Calu3 (cell line): ENCODE data around the gene LPGAT1. TPM values are rescaled to one million over a fixed set of nuclear protein-coding genes. Genes with fewer than 3 reads are reported as not detected.

Experiments used
- BruUV-seq: library from RNA; stranded (reverse); fragments of 400-500 nt; replicated peaks from 2 replicates; lab custom pipeline; 2021; lab: Mats Ljungman, UMichigan
- CTCF ChIA-PET: fragments of 300-600 bp; sonication (Branson Sonifier 250); formaldehyde crosslinking; loops from one replicate; lab custom pipeline; 2022; ENCODE audit warnings: antibody characterized with exemption; lab: Charles Lee
- DNase-seq: peaks from one replicate; pipeline ENCODE4 v3.0.0; 2022
- H3K27ac Mint-ChIP-seq: one replicate; pipeline ENCODE4 v1.8.0; 2022; ENCODE audit warnings: mixed read lengths; ENCODE audit not compliant: unreplicated experiment
- H3K27me3 Mint-ChIP-seq: one replicate; pipeline ENCODE4 v1.8.0; 2022; ENCODE audit warnings: mixed read lengths; ENCODE audit not compliant: unreplicated experiment
- H3K36me3 Mint-ChIP-seq: one replicate; pipeline ENCODE4 v1.8.0; 2022; ENCODE audit warnings: mild to moderate bottlenecking, moderate library complexity, mixed read lengths; ENCODE audit not compliant: insufficient read depth, unreplicated experiment
- H3K4me1 Mint-ChIP-seq: one replicate; pipeline ENCODE4 v1.8.0; 2022; ENCODE audit warnings: mild to moderate bottlenecking, low read depth, mixed read lengths; ENCODE audit not compliant: unreplicated experiment
- H3K4me3 Mint-ChIP-seq: one replicate; pipeline ENCODE4 v1.8.0; 2022; ENCODE audit warnings: mild to moderate bottlenecking, low read depth, moderate library complexity, mixed read lengths; ENCODE audit not compliant: unreplicated experiment
- H3K9me3 Mint-ChIP-seq: one replicate; pipeline ENCODE4 v1.8.0; 2022; ENCODE audit warnings: low read depth, mixed read lengths; ENCODE audit not compliant: unreplicated experiment
- CTCF ChIP-seq: fragments of 200-600 bp; IDR thresholded peaks from one replicate; pipeline ENCODE4 v1.8.0; 2022; ENCODE audit warnings: antibody characterized with exemption; ENCODE audit not compliant: unreplicated experiment
- intact Hi-C: fragments of 100-400 bp; cut with micrococcal nuclease; formaldehyde crosslinking; loops from one replicate; pipeline ENCODE4 v1.10.0; 2022; ENCODE audit not compliant: unreplicated experiment
- total RNA-seq: library from RNA; stranded (reverse); gene quantifications from 2 replicates; pipeline ENCODE4 v1.2.3, GENCODE V29; 2022

LPGAT1 gene
- total RNA-seq, 1 experiment from 2014 or later = 67.7 TPM

- BruUV-seq = no TSS peak
- peaks cover 27% of the 10 kb centered on the region for H3K36me3 Mint-ChIP-seq
- CTCF ChIA-PET = interaction anchor here (1.0 kb wide), 1 partner anchor 84 kb away, joined by 3 read pairs; no protein-coding TSS in a partner anchor
- H3K4me3 Mint-ChIP-seq = no peak overlapping the region
- DNase-seq = no peak
- no peaks in the 10 kb centered on the region for H3K27me3 Mint-ChIP-seq
- no peaks in the 10 kb centered on the region for H3K9me3 Mint-ChIP-seq
- intact Hi-C loops = loop anchor here (5.0 kb wide), 1 partner anchor 144 kb away; no protein-coding TSS in a partner anchor
- TF ChIP-seq CTCF = no peak
- no peak overlapping the region for H3K27ac Mint-ChIP-seq
- H3K4me1 Mint-ChIP-seq = peaks cover 17% of the 10 kb centered on the region
Measured at GRCh38 chr1:211825980-211826379, 4.6 kb downstream of the LPGAT1 start.

- intact Hi-C loops = no loop called here
- Mint-ChIP-seq H3K36me3 (peaks cover 6% of the 10 kb centered on the region), H3K9me3 (no peaks in the 10 kb centered on the region), H3K27ac (no peak overlapping the region), H3K27me3 (no peaks in the 10 kb centered on the region), H3K4me3 (no peak overlapping the region), H3K4me1 (peaks cover 7% of the 10 kb centered on the region)
- no TSS peak for BruUV-seq
- CTCF ChIA-PET = interaction anchor here (0.7 to 1.1 kb wide), 2 partner anchors 20 to 28 kb away, joined by 3 to 4 read pairs; no protein-coding TSS in a partner anchor
- DNase-seq = no peak
- no peak for TF ChIP-seq CTCF
Measured at GRCh38 chr1:211822677-211823407, 7.7 kb downstream of the LPGAT1 start.

DNA sequence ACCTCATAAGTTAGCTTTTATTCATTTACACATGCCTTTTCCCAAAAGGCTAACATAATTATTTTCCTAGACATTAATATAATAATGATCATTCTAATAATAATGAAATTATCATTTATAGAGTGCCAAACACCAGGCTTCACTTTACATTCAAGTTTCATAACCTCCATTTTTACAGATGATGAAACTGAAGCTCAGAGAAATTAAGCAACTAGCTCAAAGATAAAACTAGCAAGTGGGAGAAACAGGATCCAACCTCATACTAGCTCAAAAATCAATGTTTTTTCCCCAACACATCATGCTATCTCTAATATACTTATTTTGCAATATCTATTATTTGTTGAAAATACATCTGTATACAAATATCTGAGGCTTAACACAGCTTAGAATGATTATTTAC is 14.0 kb downstream of the LPGAT1 start:
- Mint-ChIP-seq H3K9me3 (no peaks in the 10 kb centered on the region), H3K36me3 (no peaks in the 10 kb centered on the region), H3K27me3 (no peaks in the 10 kb centered on the region), H3K27ac (no peak overlapping the region), H3K4me1 (no peaks in the 10 kb centered on the region), H3K4me3 (no peak overlapping the region)
- DNase-seq = no peak
- CTCF ChIA-PET = interaction anchor here (0.5 kb wide), 1 partner anchor 15 kb away, joined by 3 read pairs; no protein-coding TSS in a partner anchor
- BruUV-seq = no TSS peak
- intact Hi-C loops = no loop called here
- TF ChIP-seq CTCF = no peak

GRCh38 chr1:211814313-211814712 is 16.2 kb downstream of the LPGAT1 start:
- BruUV-seq = no TSS peak
- CTCF ChIA-PET = no interaction called here
- Mint-ChIP-seq H3K9me3 (no peaks in the 10 kb centered on the region), H3K27me3 (no peaks in the 10 kb centered on the region), H3K36me3 (no peaks in the 10 kb centered on the region), H3K4me1 (peaks cover 7% of the 10 kb centered on the region), H3K4me3 (no peak overlapping the region), H3K27ac (no peak overlapping the region)
- TF ChIP-seq CTCF = no peak
- DNase-seq = no peak
- intact Hi-C loops = no loop called here
